Measurements from ENCODE around the gene VMP1.

DNA sequence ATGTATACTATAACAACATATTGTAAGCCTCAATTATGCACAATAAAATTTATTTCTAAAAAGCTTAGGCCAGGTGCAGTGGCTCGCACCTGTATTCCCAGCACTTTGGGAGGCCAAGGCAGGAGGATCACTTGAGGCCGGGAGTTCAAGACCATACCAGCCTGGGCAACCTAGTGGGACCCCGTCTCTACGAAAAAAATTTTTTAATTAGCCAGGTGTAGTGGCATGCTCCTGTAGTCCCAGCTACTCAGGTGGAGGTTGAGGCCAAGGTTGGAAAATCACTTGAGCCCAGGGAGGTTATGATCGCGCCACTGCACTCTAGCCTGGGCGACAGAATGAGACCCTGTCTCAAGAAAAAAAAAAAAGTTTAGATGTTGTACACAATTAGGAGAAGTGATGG is 45.5 kb downstream of the VMP1 start:
- no peak for TF ChIP-seq CTCF (conservative IDR thresholded peaks at IDR 0.05; ENCODE audit: low read depth, low read length)
- no peak for TF ChIP-seq EZH2 (IDR thresholded peaks at IDR 0.05; ENCODE audit: low read length, unreplicated experiment)
- no peak for TF ChIP-seq EZH2phosphoT487 (IDR thresholded peaks at IDR 0.05; ENCODE audit: borderline replicate concordance, low read length)
